ENCODE measurements around the gene KLK15.

The KLK15 gene

GRCh38 chr19:50861010-50861409 lies 27.6 kb upstream of the KLK15 start:
- TF ChIP-seq CTCF (IDR thresholded peaks at IDR 0.05; ENCODE audit: insufficient read depth, low read depth, low read length, missing control alignments), result no peak
- peak; percentile 7 for DNase-seq (ENCODE audit: low read depth)
- H3K4me3 ChIP-seq (ENCODE audit: low read length), result no peak overlapping the region

- no peak for DNase-seq (ENCODE audit: low read depth)
- no peak overlapping the region for H3K4me3 ChIP-seq (ENCODE audit: low read length)
- no peak for TF ChIP-seq CTCF (IDR thresholded peaks at IDR 0.05; ENCODE audit: insufficient read depth, low read depth, low read length, missing control alignments)
These were observed 26.5 kb upstream of the KLK15 start for GRCh38 chr19:50859849-50860248.

- no peak for DNase-seq (ENCODE audit: low read depth)
- H3K4me3 ChIP-seq (ENCODE audit: low read length), result no peak overlapping the region
- no peak for TF ChIP-seq CTCF (IDR thresholded peaks at IDR 0.05; ENCODE audit: insufficient read depth, low read depth, low read length, missing control alignments)
These were observed 25.5 kb upstream of the KLK15 start for GRCh38 chr19:50858886-50859285.

- TF ChIP-seq CTCF (IDR thresholded peaks at IDR 0.05; ENCODE audit: insufficient read depth, low read depth, low read length, missing control alignments), result no peak
- H3K4me3 ChIP-seq (ENCODE audit: low read length), result no peak overlapping the region
- no peak for DNase-seq (ENCODE audit: low read depth)
These were observed 24.0 kb upstream of the KLK15 start for GRCh38 chr19:50857366-50857765.

- no peak for DNase-seq (ENCODE audit: low read depth)
These were observed 21.4 kb upstream of the KLK15 start, which contains the start of gene KLK3 for GRCh38 chr19:50854636-50855410. KLK3 (plus strand) TSS chr19:50854915; CDS start chr19:50854956, 41 bp downstream.

GRCh38 chr19:50851620-50852019 lies 18.2 kb upstream of the KLK15 start:
- no peak for DNase-seq (ENCODE audit: low read depth)
- no peak overlapping the region for H3K4me3 ChIP-seq (ENCODE audit: low read length)
- TF ChIP-seq CTCF (IDR thresholded peaks at IDR 0.05; ENCODE audit: insufficient read depth, low read depth, low read length, missing control alignments), result no peak

More at GRCh38 chr19:50854636-50855410, 21.4 kb upstream of the KLK15 start, which contains the start of gene KLK3:
- no peak within 1 kb of the TSS for H3K4me3 ChIP-seq (ENCODE audit: low read length)
- TF ChIP-seq CTCF (IDR thresholded peaks at IDR 0.05; ENCODE audit: insufficient read depth, low read depth, low read length, missing control alignments), result no peak

- TF ChIP-seq CTCF (IDR thresholded peaks at IDR 0.05; ENCODE audit: insufficient read depth, low read depth, low read length, missing control alignments), result no peak
- H3K4me3 ChIP-seq (ENCODE audit: low read length), result no peak overlapping the region
- no peak for DNase-seq (ENCODE audit: low read depth)
These were observed 17.4 kb upstream of the KLK15 start for GRCh38 chr19:50850738-50851137.
